Stimulated activated CD4-positive, alpha-beta T cell treated with anti-CD3 and anti-CD28 coated beads, Interleukin-1b, Interleukin-23, amount 100 ng/mL, for 48 hours (primary cell): ENCODE results near the gene VPS52.

Experiments used
- DNase-seq: peaks from one replicate; pipeline ENCODE4 v3.0.0-alpha.2; 2020

The VPS52 gene

GRCh38 chr6:33208091-33208967, 63.3 kb downstream of the VPS52 start, which contains the start of gene RING1:
Gene RING1, plus strand, starts transcription at chr6:33208500. Its CDS starts 323 bp downstream, at chr6:33208823.
- DNase-seq = peak; percentile 83

- no peak for DNase-seq
Measured at GRCh38 chr6:33207552-33208090, 64.1 kb downstream of the VPS52 start.

GRCh38 chr6:33206864-33207551, 64.7 kb downstream of the VPS52 start:
- no peak for DNase-seq

- DNase-seq = no peak
Measured at GRCh38 chr6:33206027-33206863, 65.4 kb downstream of the VPS52 start.

- DNase-seq = peak; percentile 79
Measured at GRCh38 chr6:33205191-33206026, 66.3 kb downstream of the VPS52 start.

GRCh38 chr6:33204415-33205190, 67.1 kb downstream of the VPS52 start, which contains the start of gene HSD17B8:
Gene HSD17B8, plus strand, starts transcription at chr6:33204655. Its CDS starts 14 bp downstream, at chr6:33204669.
- DNase-seq = peak; percentile 93

GRCh38 chr6:33204165-33204414, 67.6 kb downstream of the VPS52 start:
- no peak for DNase-seq

- DNase-seq = no peak
Measured at GRCh38 chr6:33203443-33204164, 68.1 kb downstream of the VPS52 start.

- DNase-seq = no peak
Measured at GRCh38 chr6:33202799-33203198, 68.9 kb downstream of the VPS52 start.

- no peak for DNase-seq
Measured at GRCh38 chr6:33201935-33202334, 69.7 kb downstream of the VPS52 start.

- DNase-seq = no peak
Measured at GRCh38 chr6:33201147-33201545, 70.5 kb downstream of the VPS52 start.
